Gastrocnemius medialis (tissue), 4 donors: ENCODE results near the gene TESPA1.

ENCODE experiments used
- POLR2A ChIP-seq, 2 donors: fragments of 450-650 bp; IDR thresholded peaks; one replicate each; pipeline ENCODE4 v1.6.1; 2017; ENCODE audit warnings: antibody characterized with exemption in 2 of 2, mild to moderate bottlenecking in 2 of 2, moderate library complexity in 2 of 2
- TF ChIP-seq, protein P1 (sequence below), 5 experiments: fragments of 450-650 bp in 3 of 5; fragments of 200-600 bp in 2 of 5; sonication (generic) in 2 of 5; IDR thresholded peaks in 4 of 5; conservative IDR thresholded peaks in 1 of 5; 1 replicate in 4 of 5; 2 replicates in 1 of 5; pipeline ENCODE4 v1.5.1; 2016 to 2019; ENCODE audit warnings: antibody characterized with exemption in 5 of 5, mild to moderate bottlenecking in 3 of 5, moderate library complexity in 3 of 5

DNA sequence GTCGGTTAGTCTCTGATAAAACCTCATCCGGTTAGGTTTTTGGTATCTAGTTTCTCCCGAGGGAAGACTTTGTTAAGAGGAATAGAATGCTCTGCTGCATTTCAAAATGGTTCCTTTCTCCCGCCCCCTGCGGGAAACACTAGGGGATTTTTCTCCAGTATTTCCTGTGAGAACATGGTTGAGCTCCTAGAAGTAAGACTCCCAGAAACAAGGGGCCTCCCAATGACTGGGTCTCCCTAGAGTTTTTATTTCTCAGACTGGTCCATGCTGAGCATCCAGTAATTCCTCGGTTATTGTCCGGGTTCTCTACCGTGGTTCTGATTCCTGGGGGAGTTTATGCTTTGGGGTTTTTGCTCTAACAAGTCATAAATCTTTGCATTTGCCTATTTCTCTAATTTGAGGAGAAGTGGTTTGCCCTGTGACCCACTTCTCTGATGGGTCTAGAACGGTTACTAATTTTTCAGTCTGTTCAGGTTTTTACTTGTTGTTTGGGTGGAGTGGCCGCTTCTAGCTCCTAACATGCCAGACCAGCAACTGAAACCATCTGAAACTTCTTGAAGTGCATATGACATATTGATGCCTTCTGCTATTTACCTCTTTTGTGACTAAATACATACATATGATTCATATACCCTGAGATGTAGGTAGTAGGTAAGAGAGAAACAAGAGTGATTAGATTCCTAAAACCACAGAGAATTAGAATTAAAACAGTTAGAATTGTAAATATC is 25.1 kb downstream of the TESPA1 start:
- TF ChIP-seq, protein P1, sequence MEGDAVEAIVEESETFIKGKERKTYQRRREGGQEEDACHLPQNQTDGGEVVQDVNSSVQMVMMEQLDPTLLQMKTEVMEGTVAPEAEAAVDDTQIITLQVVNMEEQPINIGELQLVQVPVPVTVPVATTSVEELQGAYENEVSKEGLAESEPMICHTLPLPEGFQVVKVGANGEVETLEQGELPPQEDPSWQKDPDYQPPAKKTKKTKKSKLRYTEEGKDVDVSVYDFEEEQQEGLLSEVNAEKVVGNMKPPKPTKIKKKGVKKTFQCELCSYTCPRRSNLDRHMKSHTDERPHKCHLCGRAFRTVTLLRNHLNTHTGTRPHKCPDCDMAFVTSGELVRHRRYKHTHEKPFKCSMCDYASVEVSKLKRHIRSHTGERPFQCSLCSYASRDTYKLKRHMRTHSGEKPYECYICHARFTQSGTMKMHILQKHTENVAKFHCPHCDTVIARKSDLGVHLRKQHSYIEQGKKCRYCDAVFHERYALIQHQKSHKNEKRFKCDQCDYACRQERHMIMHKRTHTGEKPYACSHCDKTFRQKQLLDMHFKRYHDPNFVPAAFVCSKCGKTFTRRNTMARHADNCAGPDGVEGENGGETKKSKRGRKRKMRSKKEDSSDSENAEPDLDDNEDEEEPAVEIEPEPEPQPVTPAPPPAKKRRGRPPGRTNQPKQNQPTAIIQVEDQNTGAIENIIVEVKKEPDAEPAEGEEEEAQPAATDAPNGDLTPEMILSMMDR (IDR thresholded peaks at IDR 0.05 in 4 of 5, conservative IDR thresholded peaks at IDR 0.05 in 1 of 5), result no peak
- TF ChIP-seq POLR2A (IDR thresholded peaks at IDR 0.05), result no peak
